Measurements from ENCODE around the gene PMFBP1. TPM values are rescaled to one million over a fixed set of nuclear protein-coding genes. Genes with fewer than 3 reads are reported as not detected.
A peak's percentile ranks its signal among the peaks of the same experiment; 100 is the strongest.

The PMFBP1 gene
- total and polyA plus RNA-seq, 2 experiments from 2014 or later, result 2.6 to 3.3 TPM

DNA sequence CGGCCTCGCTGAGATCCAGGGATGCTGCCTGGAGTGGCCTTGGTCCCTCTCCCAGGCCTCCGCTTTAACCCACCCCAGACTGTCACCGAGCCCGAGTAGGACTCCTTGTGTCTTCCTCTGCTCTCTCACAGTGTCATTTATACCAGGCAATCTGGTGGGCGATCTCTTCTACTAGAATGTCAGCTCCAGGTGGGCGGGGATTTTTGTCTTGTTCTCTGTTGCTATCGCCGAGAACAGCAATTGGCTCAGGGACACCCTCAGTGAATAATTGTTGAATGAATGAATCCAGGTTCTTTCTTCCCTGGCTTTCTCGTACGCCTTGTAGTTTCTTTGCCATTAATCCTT lies 77.7 kb downstream of the PMFBP1 start:
- H3K36me3 Mint-ChIP-seq (ENCODE audit: low read depth), result peaks cover 38% of the 10 kb centered on the region
- H3K27ac Mint-ChIP-seq, result peak overlapping the region; percentile 98
- H3K9me3 Mint-ChIP-seq, result no peaks in the 10 kb centered on the region
- peak; percentile 3 for ATAC-seq
- H3F3A ChIP-seq (replicated peaks; ENCODE audit: low read depth), result no peaks in the 10 kb centered on the region
- peaks cover 10% of the 10 kb centered on the region for H3K4me1 Mint-ChIP-seq
- peaks cover 48% of the 10 kb centered on the region for H3K79me2 ChIP-seq (replicated peaks; ENCODE audit: insufficient read depth)
- TF ChIP-seq CTCF (conservative IDR thresholded peaks at IDR 0.05; ENCODE audit: low read depth in 2 of 2) (no peak), STAT1 (IDR thresholded peaks at IDR 0.05; ENCODE audit: unreplicated experiment) (no peak), ZNF331 (CRISPR knock-in tag; IDR thresholded peaks at IDR 0.05; ENCODE audit: low read depth) (no peak)
- H3K27me3 Mint-ChIP-seq (ENCODE audit: insufficient read depth, low read depth, poor library complexity), result no peaks in the 10 kb centered on the region
- peak overlapping the region; percentile 23; the same call in 1 of the 2 replicates for H2AFZ ChIP-seq
- H3K27ac ChIP-seq (ENCODE audit: low read depth), result peak overlapping the region; percentile 54; the same call in 1 of the 2 replicates
- peaks cover 14% of the 10 kb centered on the region for H3K4me1 ChIP-seq (ENCODE audit: insufficient read depth)
- peak; percentile 40 for DNase-seq (ENCODE audit: low spot score)
- peak overlapping the region; percentile 99 for H3K4me2 ChIP-seq
- peak overlapping the region; percentile 99 for H3K4me3 Mint-ChIP-seq
- no peaks in the 10 kb centered on the region for H3K36me3 ChIP-seq (ENCODE audit: insufficient read depth)
- H3K9me2 ChIP-seq (ENCODE audit: insufficient read depth), result no peaks in the 10 kb centered on the region
- H3K27me3 ChIP-seq (ENCODE audit: insufficient read depth), result no peaks in the 10 kb centered on the region
- H3K4me3 ChIP-seq, result peak overlapping the region; percentile 89
- peaks cover 7% of the 10 kb centered on the region; the same call in 1 of the 2 replicates for H4K20me1 ChIP-seq (replicated peaks; ENCODE audit: insufficient read depth)

DNA sequence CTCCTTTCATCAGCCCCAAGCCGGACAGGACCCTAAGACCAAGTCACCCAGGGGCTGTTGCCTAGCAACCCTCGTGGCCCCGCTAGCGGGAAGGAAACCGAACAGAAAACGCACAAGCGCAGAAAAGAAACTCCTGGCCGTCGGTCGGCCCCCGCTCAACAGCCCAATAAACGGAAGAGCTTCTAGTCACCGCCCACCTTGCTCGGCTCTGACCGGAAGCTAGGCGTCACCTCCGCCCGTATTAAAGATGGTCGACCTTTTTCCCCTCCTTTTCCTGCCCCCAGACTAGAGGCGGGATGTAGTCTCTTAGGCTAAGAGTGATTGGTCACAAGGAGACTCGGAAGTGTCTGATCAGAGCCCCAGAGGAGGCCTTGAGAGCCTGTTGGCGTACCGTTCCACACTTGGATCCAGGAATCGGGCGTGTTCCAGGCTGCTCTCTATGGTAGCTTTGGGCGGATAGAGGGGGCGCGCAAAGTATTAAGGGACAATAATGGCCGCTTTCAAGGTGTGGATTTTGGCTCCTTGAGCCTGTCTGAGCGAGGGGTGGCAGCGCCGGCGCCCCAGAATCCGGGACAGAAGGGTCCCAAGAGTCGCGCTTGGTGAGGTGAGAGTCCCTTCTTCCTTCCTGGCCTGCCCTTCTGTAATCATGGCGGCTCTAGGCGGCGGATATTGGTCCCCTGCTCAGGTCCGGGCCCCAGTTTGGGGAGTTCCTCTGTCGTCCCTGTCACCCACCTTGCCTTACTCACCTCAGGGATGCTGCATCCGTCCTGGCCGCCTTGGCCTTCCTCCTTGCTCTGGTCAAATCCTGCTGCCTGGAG lies 78.3 kb downstream of the PMFBP1 start, which contains the start of the genes DHX38 and TXNL4B:
Gene DHX38 (plus strand): TSS at position 400 of the 818 bp plus-strand sequence. CDS start 2,311 bp downstream, outside the sequence.
Gene TXNL4B (minus strand): TSS at position 173 of the 818 bp plus-strand sequence. CDS start 2,871 bp downstream, outside the sequence.
- peaks cover 14% of the 10 kb centered on the region for H3K4me1 ChIP-seq (ENCODE audit: insufficient read depth)
- Mint-ChIP-seq H3K9me3 (no peaks in the 10 kb centered on the region), H3K27ac (peak within 1 kb of the TSS; percentile 98), H3K27me3 (ENCODE audit: insufficient read depth, low read depth, poor library complexity) (no peaks in the 10 kb centered on the region), H3K4me1 (peaks cover 10% of the 10 kb centered on the region), H3K4me3 (peak within 1 kb of the TSS; percentile 99), H3K36me3 (ENCODE audit: low read depth) (peaks cover 37% of the 10 kb centered on the region)
- ATAC-seq, result peak; percentile 98
- no peaks in the 10 kb centered on the region for H3K27me3 ChIP-seq (ENCODE audit: insufficient read depth)
- DNase-seq (ENCODE audit: low spot score), result peak; percentile 99
- peak within 1 kb of the TSS; percentile 38; the same call in 1 of the 2 replicates for H2AFZ ChIP-seq
- H3K36me3 ChIP-seq (ENCODE audit: insufficient read depth), result no peaks in the 10 kb centered on the region
- peak within 1 kb of the TSS; percentile 54; the same call in 1 of the 2 replicates for H3K27ac ChIP-seq (ENCODE audit: low read depth)
- H3K9me2 ChIP-seq (ENCODE audit: insufficient read depth), result no peaks in the 10 kb centered on the region
- no peaks in the 10 kb centered on the region for H3F3A ChIP-seq (replicated peaks; ENCODE audit: low read depth)
- TF ChIP-seq, protein P1, sequence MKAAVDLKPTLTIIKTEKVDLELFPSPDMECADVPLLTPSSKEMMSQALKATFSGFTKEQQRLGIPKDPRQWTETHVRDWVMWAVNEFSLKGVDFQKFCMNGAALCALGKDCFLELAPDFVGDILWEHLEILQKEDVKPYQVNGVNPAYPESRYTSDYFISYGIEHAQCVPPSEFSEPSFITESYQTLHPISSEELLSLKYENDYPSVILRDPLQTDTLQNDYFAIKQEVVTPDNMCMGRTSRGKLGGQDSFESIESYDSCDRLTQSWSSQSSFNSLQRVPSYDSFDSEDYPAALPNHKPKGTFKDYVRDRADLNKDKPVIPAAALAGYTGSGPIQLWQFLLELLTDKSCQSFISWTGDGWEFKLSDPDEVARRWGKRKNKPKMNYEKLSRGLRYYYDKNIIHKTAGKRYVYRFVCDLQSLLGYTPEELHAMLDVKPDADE (IDR thresholded peaks at IDR 0.05), result peak; percentile 92
- TF ChIP-seq CREB1 (CRISPR knock-in tag; IDR thresholded peaks at IDR 0.05; ENCODE audit: low read depth), result peak; percentile 87
- no peak for TF ChIP-seq STAT1 (IDR thresholded peaks at IDR 0.05; ENCODE audit: unreplicated experiment)
- TF ChIP-seq, protein P2, sequence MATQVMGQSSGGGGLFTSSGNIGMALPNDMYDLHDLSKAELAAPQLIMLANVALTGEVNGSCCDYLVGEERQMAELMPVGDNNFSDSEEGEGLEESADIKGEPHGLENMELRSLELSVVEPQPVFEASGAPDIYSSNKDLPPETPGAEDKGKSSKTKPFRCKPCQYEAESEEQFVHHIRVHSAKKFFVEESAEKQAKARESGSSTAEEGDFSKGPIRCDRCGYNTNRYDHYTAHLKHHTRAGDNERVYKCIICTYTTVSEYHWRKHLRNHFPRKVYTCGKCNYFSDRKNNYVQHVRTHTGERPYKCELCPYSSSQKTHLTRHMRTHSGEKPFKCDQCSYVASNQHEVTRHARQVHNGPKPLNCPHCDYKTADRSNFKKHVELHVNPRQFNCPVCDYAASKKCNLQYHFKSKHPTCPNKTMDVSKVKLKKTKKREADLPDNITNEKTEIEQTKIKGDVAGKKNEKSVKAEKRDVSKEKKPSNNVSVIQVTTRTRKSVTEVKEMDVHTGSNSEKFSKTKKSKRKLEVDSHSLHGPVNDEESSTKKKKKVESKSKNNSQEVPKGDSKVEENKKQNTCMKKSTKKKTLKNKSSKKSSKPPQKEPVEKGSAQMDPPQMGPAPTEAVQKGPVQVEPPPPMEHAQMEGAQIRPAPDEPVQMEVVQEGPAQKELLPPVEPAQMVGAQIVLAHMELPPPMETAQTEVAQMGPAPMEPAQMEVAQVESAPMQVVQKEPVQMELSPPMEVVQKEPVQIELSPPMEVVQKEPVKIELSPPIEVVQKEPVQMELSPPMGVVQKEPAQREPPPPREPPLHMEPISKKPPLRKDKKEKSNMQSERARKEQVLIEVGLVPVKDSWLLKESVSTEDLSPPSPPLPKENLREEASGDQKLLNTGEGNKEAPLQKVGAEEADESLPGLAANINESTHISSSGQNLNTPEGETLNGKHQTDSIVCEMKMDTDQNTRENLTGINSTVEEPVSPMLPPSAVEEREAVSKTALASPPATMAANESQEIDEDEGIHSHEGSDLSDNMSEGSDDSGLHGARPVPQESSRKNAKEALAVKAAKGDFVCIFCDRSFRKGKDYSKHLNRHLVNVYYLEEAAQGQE (IDR thresholded peaks at IDR 0.05; ENCODE audit: unreplicated experiment), result no peak
- TF ChIP-seq POLR2AphosphoS5 (IDR thresholded peaks at IDR 0.05; ENCODE audit: low read depth), result peak; percentile 56; the same call in 1 of the 2 replicates
- peaks cover 7% of the 10 kb centered on the region; the same call in 1 of the 2 replicates for H4K20me1 ChIP-seq (replicated peaks; ENCODE audit: insufficient read depth)
- H3K79me2 ChIP-seq (replicated peaks; ENCODE audit: insufficient read depth), result peaks cover 48% of the 10 kb centered on the region
- peak within 1 kb of the TSS; percentile 99 for H3K4me2 ChIP-seq
- H3K4me3 ChIP-seq, result peak within 1 kb of the TSS; percentile 89
